CD4-positive, CD25-positive, alpha-beta regulatory T cell (primary cell): ENCODE measurements around the gene ELMO3. TPM values are rescaled to one million over a fixed set of nuclear protein-coding genes. Genes with fewer than 3 reads are reported as not detected.

Source experiments
- ATAC-seq, 2 donors: fragments of 150-1000 bp; cut with Tn5 transposase; one replicate each; pipeline ENCODE4 v1.10.0; 2021; ENCODE audit warnings: low read depth in 2 of 2, moderate number of reproducible peaks in 2 of 2, moderate library complexity in 1 of 2
- DNase-seq, 3 donors: peaks; one replicate each; pipeline versions ENCODE4 v3.0.0 to v3.0.0-alpha.2; 2012 to 2022; ENCODE audit warnings: mixed read lengths in 1 of 3
- H3K27ac ChIP-seq: one replicate; pipeline ENCODE4 v1.7.0; 2013; ENCODE audit warnings: mild to moderate bottlenecking, low read length; ENCODE audit not compliant: insufficient read depth, poor library complexity, severe bottlenecking
- H3K27me3 ChIP-seq: one replicate; pipeline ENCODE4 v1.7.0; 2013; ENCODE audit warnings: low read length; ENCODE audit not compliant: control insufficient read depth, insufficient read depth
- H3K36me3 ChIP-seq: one replicate; pipeline ENCODE4 v1.7.0; 2013; ENCODE audit warnings: mild to moderate bottlenecking, low read length, moderate library complexity; ENCODE audit not compliant: control insufficient read depth, insufficient read depth
- H3K4me1 ChIP-seq: 2 replicates; pipeline ENCODE4 v1.7.0; 2013; ENCODE audit warnings: mild to moderate bottlenecking, low read length; ENCODE audit not compliant: insufficient read depth, control insufficient read depth, poor library complexity, severe bottlenecking
- H3K4me3 ChIP-seq: one replicate; pipeline ENCODE4 v1.7.0; 2013; ENCODE audit warnings: low read depth, mild to moderate bottlenecking, low read length, moderate library complexity
- H3K9me3 ChIP-seq, 2 experiments: 1 replicate in 1 of 2; 2 replicates in 1 of 2; pipeline ENCODE4 v1.7.0; 2013; ENCODE audit warnings: low read length in 2 of 2, mild to moderate bottlenecking in 1 of 2, moderate library complexity in 1 of 2; ENCODE audit not compliant: control insufficient read depth in 2 of 2
- H3K27ac Mint-ChIP-seq, 3 donors: one replicate each; pipeline ENCODE4 v1.8.0; 2020 to 2022; ENCODE audit warnings: mild to moderate bottlenecking in 3 of 3, mixed read lengths in 3 of 3, moderate library complexity in 2 of 3
- H3K27me3 Mint-ChIP-seq: one replicate; pipeline ENCODE4 v1.8.0; 2022; ENCODE audit warnings: mild to moderate bottlenecking, mixed read lengths
- H3K36me3 Mint-ChIP-seq: one replicate; pipeline ENCODE4 v1.8.0; 2020; ENCODE audit warnings: mixed read lengths
- H3K4me1 Mint-ChIP-seq, 4 donors: one replicate each; pipeline ENCODE4 v1.8.0; 2020 to 2022; ENCODE audit warnings: mixed read lengths in 4 of 4, mild to moderate bottlenecking in 1 of 4
- H3K4me3 Mint-ChIP-seq, 4 donors: one replicate each; pipeline ENCODE4 v1.8.0; 2020 to 2022; ENCODE audit warnings: mild to moderate bottlenecking in 4 of 4, mixed read lengths in 4 of 4, moderate library complexity in 3 of 4
- H3K9me3 Mint-ChIP-seq, 7 donors: one replicate each; pipeline ENCODE4 v1.8.0; 2020 to 2022; ENCODE audit warnings: mixed read lengths in 7 of 7, mild to moderate bottlenecking in 3 of 7, moderate library complexity in 2 of 7
- polyA plus RNA-seq, 4 donors: library from polyadenylated mRNA; unstranded; fragments of 300-500 nt; fragmentation: Illumina TruSeq; gene quantifications; one replicate each; pipeline ENCODE4 v1.2.3, GENCODE V29; 2021
- total RNA-seq: library from RNA; stranded (reverse); gene quantifications from one replicate; pipeline ENCODE4 v1.2.3, GENCODE V29; 2022

Gene ELMO3
- total and polyA plus RNA-seq, 5 donors from 2014 or later: 0.09 to 2.2 TPM; not detected in 3

DNA sequence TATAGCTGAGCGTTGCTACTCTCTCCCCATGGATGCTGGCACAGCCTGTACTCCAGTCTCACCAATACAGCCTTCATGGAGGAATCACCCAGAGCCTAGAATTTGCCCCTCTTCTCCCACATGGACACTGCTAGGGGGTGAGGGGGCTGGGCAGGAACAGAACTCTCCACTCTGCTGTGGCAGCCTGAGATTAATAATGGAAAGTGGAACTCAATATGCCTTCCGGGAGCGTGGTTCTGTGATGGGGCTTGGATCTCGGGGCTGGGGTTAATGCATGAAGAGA lies 51.1 kb downstream of the ELMO3 start:
- H3K36me3 ChIP-seq: no peaks in the 10 kb centered on the region
- ATAC-seq: no peak
- Mint-ChIP-seq H3K4me3 (peak overlapping the region; percentile 74 to 95 (median 87)), H3K27ac (peak overlapping the region in 2 of 3 donors; percentile 48 to 82), H3K27me3 (peaks cover 31% of the 10 kb centered on the region), H3K4me1 (peaks cover 0 to 40% (median 24%) of the 10 kb centered on the region in 4 donors), H3K9me3 (no peaks in the 10 kb centered on the region), H3K36me3 (no peaks in the 10 kb centered on the region)
- no peak for DNase-seq
- H3K9me3 ChIP-seq: no peaks in the 10 kb centered on the region
- peaks cover 13% of the 10 kb centered on the region for H3K27me3 ChIP-seq
- H3K27ac ChIP-seq: no peak overlapping the region
- H3K4me3 ChIP-seq: no peak overlapping the region
- H3K4me1 ChIP-seq: peaks cover 41% of the 10 kb centered on the region

DNA sequence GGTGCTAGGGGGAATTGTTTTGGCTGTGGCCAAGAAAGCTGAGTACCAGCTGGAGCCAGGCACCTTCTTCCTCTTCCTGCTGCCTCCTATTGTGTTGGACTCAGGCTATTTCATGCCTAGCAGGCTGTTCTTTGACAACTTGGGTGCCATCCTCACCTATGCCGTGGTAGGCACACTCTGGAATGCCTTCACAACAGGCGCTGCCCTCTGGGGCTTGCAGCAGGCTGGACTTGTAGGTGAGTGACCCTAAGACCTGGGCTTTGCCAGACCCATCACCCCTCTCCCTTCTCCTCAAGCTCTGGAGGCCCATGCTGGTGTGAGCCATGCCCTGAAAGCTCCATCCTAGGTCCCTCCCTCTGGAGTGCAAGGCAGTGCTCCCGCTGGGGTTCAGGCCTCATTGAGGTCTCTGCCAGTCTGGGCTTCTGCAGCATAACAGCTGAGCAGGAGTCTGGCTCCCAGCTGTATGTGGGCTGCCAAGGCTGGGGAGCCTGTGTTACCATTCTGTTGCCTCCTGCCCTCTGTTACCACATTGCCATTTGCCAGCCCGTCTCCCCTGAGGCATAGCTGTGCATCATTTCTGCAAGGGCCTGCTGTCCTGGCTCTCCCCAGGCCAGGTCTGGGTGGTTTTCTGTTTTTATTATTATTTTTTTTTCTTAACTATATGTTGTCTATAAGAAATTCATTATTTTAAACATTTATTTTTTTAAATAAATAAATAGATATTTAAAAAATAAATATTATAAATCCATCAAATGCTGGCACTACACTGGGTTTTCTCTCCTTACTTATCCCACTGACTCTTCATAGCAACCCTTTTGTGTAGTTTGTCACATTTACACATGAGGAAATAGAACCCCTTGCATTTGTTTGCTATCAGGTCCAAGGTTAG lies 53.9 kb downstream of the ELMO3 start:
- H3K27ac ChIP-seq: no peak overlapping the region
- H3K4me3 ChIP-seq: no peak overlapping the region
- H3K27ac Mint-ChIP-seq: peak overlapping the region in 1 of 3 donors; percentile 60
- peak overlapping the region in 1 of 4 donors; percentile 71 for H3K4me3 Mint-ChIP-seq
- no peak for ATAC-seq
- H3K36me3 ChIP-seq: no peaks in the 10 kb centered on the region
- H3K9me3 Mint-ChIP-seq: no peaks in the 10 kb centered on the region
- no peaks in the 10 kb centered on the region for H3K9me3 ChIP-seq
- H3K4me1 Mint-ChIP-seq: peaks cover 0 to 18% (median 11%) of the 10 kb centered on the region in 4 donors
- peaks cover 15% of the 10 kb centered on the region for H3K4me1 ChIP-seq
- DNase-seq: no peak
- H3K27me3 Mint-ChIP-seq: peaks cover 25% of the 10 kb centered on the region
- peaks cover 13% of the 10 kb centered on the region for H3K27me3 ChIP-seq
- no peaks in the 10 kb centered on the region for H3K36me3 Mint-ChIP-seq

Other genes starting within 250 kb of the ELMO3 start
- 0.74 TPM for gene CES3, start 237.9 kb upstream of the ELMO3 start, total RNA-seq
- under 1 TPM; 0.10 to 0.29 (median 0.26) TPM for gene CES3, start 237.9 kb upstream of the ELMO3 start, polyA plus RNA-seq
- gene CES4A, start 210.5 kb upstream of the ELMO3 start, total RNA-seq: 11.9 TPM
- 1 to 10 TPM; 1.6 to 3.0 (median 2.7) TPM for gene CES4A, start 210.5 kb upstream of the ELMO3 start, polyA plus RNA-seq
- 108 TPM for gene CBFB, start 170.0 kb upstream of the ELMO3 start, total RNA-seq
- 100 to 1,000 TPM in 1 of 4 donors, 10 to 100 TPM in 3; 60.9 to 104 (median 77.2) TPM for gene CBFB, start 170.0 kb upstream of the ELMO3 start, polyA plus RNA-seq
- 19.2 TPM for gene PHAF1, start 89.2 kb upstream of the ELMO3 start, total RNA-seq
- 10 to 100 TPM; 10.0 to 12.2 (median 11.4) TPM for gene PHAF1, start 89.2 kb upstream of the ELMO3 start, polyA plus RNA-seq
- 3.4 TPM for gene B3GNT9, start 48.1 kb upstream of the ELMO3 start, total RNA-seq
- gene B3GNT9, start 48.1 kb upstream of the ELMO3 start, polyA plus RNA-seq: 1 to 10 TPM in 3 of 4 donors, under 1 TPM in 1; 0.44 to 1.3 (median 1.2) TPM
- gene TRADD, start 39.2 kb upstream of the ELMO3 start, total RNA-seq: 50.3 TPM
- gene TRADD, start 39.2 kb upstream of the ELMO3 start, polyA plus RNA-seq: 10 to 100 TPM; 66.4 to 92.4 (median 88.1) TPM
- 16.6 TPM for gene FBXL8, start 39.2 kb upstream of the ELMO3 start, total RNA-seq
- gene FBXL8, start 39.2 kb upstream of the ELMO3 start, polyA plus RNA-seq: 1 to 10 TPM; 2.5 to 6.6 (median 4.0) TPM
- gene HSF4, start 34.4 kb upstream of the ELMO3 start, total RNA-seq: 34.4 TPM
- gene HSF4, start 34.4 kb upstream of the ELMO3 start, polyA plus RNA-seq: not detected
- gene NOL3, start 28.6 kb upstream of the ELMO3 start, total RNA-seq: 2.3 TPM
- gene NOL3, start 28.6 kb upstream of the ELMO3 start, polyA plus RNA-seq: not detected
- 19.6 TPM for gene MATCAP1, start 15.2 kb upstream of the ELMO3 start, total RNA-seq
- gene MATCAP1, start 15.2 kb upstream of the ELMO3 start, polyA plus RNA-seq: under 1 TPM in 1 of 4 donors, not detected in 3; 0.80 TPM
- 0.86 TPM for gene EXOC3L1, start 9.0 kb upstream of the ELMO3 start, total RNA-seq
- under 1 TPM in 2 of 4 donors, not detected in 2; 0.25 to 0.35 TPM for gene EXOC3L1, start 9.0 kb upstream of the ELMO3 start, polyA plus RNA-seq
- gene E2F4, start 7.0 kb upstream of the ELMO3 start, total RNA-seq: 63.7 TPM
- 10 to 100 TPM; 46.8 to 54.9 (median 48.9) TPM for gene E2F4, start 7.0 kb upstream of the ELMO3 start, polyA plus RNA-seq
- 31.0 TPM for gene TMEM208, start 28.0 kb downstream of the ELMO3 start, total RNA-seq
- 100 to 1,000 TPM in 2 of 4 donors, 10 to 100 TPM in 2; 91.8 to 141 (median 98.7) TPM for gene TMEM208, start 28.0 kb downstream of the ELMO3 start, polyA plus RNA-seq
- 34.5 TPM for gene FHOD1, start 48.4 kb downstream of the ELMO3 start, total RNA-seq
- 1 to 10 TPM; 1.9 to 4.5 (median 3.4) TPM for gene FHOD1, start 48.4 kb downstream of the ELMO3 start, polyA plus RNA-seq
- gene SLC9A5, start 49.8 kb downstream of the ELMO3 start, total RNA-seq: 1.3 TPM
- not detected for gene SLC9A5, start 49.8 kb downstream of the ELMO3 start, polyA plus RNA-seq
- 10.0 TPM for gene PLEKHG4, start 80.4 kb downstream of the ELMO3 start, total RNA-seq
- gene PLEKHG4, start 80.4 kb downstream of the ELMO3 start, polyA plus RNA-seq: 1 to 10 TPM; 1.4 to 5.3 (median 2.8) TPM
- gene KCTD19, start 127.6 kb downstream of the ELMO3 start, total RNA-seq: not detected
- gene KCTD19, start 127.6 kb downstream of the ELMO3 start, polyA plus RNA-seq: not detected
- gene LRRC36, start 127.7 kb downstream of the ELMO3 start, total RNA-seq: not detected
- not detected for gene LRRC36, start 127.7 kb downstream of the ELMO3 start, polyA plus RNA-seq
- gene TPPP3, start 194.4 kb downstream of the ELMO3 start, total RNA-seq: not detected
- not detected for gene TPPP3, start 194.4 kb downstream of the ELMO3 start, polyA plus RNA-seq
- gene ZDHHC1, start 217.3 kb downstream of the ELMO3 start, total RNA-seq: not detected
- gene ZDHHC1, start 217.3 kb downstream of the ELMO3 start, polyA plus RNA-seq: under 1 TPM in 1 of 4 donors, not detected in 3; 0.60 TPM
- not detected for gene HSD11B2, start 232.0 kb downstream of the ELMO3 start, total RNA-seq
- not detected for gene HSD11B2, start 232.0 kb downstream of the ELMO3 start, polyA plus RNA-seq